NB4 (cell line): ENCODE data around the gene DCTN3.

ENCODE experiments used
- DNase-seq: peaks from one replicate; pipeline ENCODE4 v3.0.0; 2010; ENCODE audit warnings: low read depth
- H3K4me3 ChIP-seq: one replicate; pipeline ENCODE4 v1.5.1; 2011; ENCODE audit warnings: mild to moderate bottlenecking, low read depth, low read length, moderate library complexity
- CTCF ChIP-seq: IDR thresholded peaks from one replicate; pipeline ENCODE4 v1.5.1; 2012; ENCODE audit warnings: low read depth, low read length
- MAX ChIP-seq: IDR thresholded peaks from 2 replicates; pipeline ENCODE4 v1.6.1; 2011; ENCODE audit warnings: low read depth, low read length
- MYC ChIP-seq: IDR thresholded peaks from 2 replicates; pipeline ENCODE4 v1.6.1; 2011; ENCODE audit warnings: low read depth, low read length
- POLR2A ChIP-seq: IDR thresholded peaks from 2 replicates; pipeline ENCODE4 v1.6.1; 2011; ENCODE audit warnings: mild to moderate bottlenecking; ENCODE audit not compliant: insufficient read length; ENCODE audit errors: extremely low read depth

The DCTN3 gene

GRCh38 chr9:34568774-34569173 is 51.5 kb downstream of the DCTN3 start:
- no peak overlapping the region for H3K4me3 ChIP-seq
- DNase-seq: no peak
- TF ChIP-seq MAX (no peak), CTCF (no peak), POLR2A (no peak), MYC (no peak)

DNA sequence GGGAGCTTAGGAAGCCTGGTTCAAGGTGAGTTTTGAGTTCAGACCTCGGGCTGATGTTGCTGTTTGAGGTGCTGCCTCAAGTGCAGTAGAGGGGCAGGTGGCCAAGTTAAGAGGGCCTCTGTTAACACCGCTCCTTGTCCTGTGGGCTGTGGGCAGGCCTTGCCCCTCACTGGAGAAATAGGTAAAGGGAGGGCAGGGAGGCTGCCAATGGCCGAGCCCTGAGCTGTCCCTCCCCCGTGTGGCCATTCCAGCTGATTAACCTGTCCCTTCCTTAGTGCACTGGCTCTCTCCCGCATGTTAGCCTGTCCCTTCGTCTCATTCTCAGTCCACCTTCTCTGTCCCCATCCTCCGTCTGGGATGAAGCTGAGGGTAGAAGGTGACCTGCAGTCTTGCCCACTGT is 52.2 kb downstream of the DCTN3 start:
- TF ChIP-seq MYC (no peak), CTCF (no peak), POLR2A (no peak), MAX (no peak)
- no peak overlapping the region for H3K4me3 ChIP-seq
- no peak for DNase-seq

DNA sequence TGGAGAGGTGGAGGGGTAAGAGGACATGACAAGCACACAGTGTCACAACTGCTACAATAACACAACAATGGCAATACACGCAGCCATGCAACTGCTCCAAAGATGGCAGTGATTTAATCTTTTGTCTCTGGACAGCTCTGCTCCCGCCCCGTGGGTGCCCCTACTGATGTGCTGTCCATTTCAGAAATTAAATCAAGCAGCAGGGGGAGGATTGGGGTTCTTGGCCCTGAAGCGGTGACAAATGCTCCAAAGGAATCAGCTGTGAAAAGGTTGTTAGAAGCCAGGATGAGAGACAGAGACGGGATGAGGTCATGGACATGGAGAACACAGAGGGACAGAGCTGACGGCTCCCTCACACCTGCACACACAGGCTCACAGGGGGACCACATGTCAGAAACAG is 53.3 kb downstream of the DCTN3 start:
- H3K4me3 ChIP-seq: no peak overlapping the region
- TF ChIP-seq POLR2A: no peak
- no peak for TF ChIP-seq MAX
- no peak for TF ChIP-seq CTCF
- TF ChIP-seq MYC: no peak
- DNase-seq: no peak

- DNase-seq: no peak
- TF ChIP-seq POLR2A (no peak), MAX (no peak), CTCF (no peak), MYC (no peak)
- no peak overlapping the region for H3K4me3 ChIP-seq
Observed at GRCh38 chr9:34566322-34566721, 54.0 kb downstream of the DCTN3 start.

GRCh38 chr9:34565856-34566255 is 54.4 kb downstream of the DCTN3 start:
- DNase-seq: no peak
- TF ChIP-seq CTCF (no peak), POLR2A (no peak), MAX (no peak), MYC (no peak)
- no peak overlapping the region for H3K4me3 ChIP-seq

- TF ChIP-seq CTCF (no peak), MAX (no peak), MYC (no peak), POLR2A (no peak)
- no peak for DNase-seq
- no peak overlapping the region for H3K4me3 ChIP-seq
Observed at GRCh38 chr9:34564617-34565016, 55.7 kb downstream of the DCTN3 start.
